Left forelimb (tissue), 1 donor: ENCODE measurements around the gene SMIM21.

Experiments used
- DNase-seq: peaks from one replicate; pipeline ENCODE4 v3.0.0-alpha.2; 2018; ENCODE audit warnings: low spot score

The SMIM21 gene

DNA sequence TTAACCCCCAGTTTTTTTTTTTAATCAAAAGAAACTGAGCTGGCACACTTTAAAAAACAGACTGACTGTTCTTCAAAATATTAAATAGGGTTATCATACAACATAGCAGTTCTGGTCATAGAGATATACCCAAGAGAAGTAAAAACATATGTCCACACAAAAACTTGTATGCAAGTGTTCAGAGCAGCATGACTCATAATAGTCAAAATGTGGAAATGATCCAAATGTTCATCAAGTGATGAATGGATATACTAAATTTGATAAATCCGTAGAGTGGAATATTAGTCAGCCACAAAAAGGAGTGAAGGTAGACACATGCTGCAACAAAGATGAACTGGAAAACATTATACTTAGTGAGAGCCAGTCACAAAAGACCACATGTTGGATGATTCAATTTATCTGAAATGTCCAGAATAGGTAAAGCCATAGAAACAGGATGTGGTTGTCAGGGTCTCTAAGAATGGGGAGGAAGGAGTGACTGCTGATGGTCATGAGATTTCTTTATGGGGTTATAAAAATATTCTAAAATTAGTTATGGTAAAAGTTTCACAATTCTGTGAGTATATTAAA, 5.1 kb downstream of the SMIM21 start:
- DNase-seq = no peak

DNA sequence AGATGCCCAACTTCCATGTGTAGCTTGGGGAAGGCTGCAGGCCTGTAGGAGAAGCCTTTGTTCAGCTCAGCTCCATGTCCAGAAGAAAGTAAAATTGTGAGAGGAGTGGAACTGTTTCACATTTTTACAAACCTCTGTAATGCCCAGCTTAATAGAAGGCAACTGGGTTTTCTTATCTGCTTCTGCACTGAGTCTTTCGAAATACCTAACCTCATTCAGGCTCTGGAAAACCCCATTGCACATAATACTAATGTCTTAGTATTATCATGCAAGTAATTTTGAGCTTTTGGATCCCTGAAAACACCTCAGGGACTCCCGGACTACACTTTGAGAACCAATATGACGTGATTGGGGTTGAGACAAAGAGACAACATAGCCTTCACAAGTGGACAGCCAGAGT, 5.8 kb downstream of the SMIM21 start:
- DNase-seq = no peak

DNA sequence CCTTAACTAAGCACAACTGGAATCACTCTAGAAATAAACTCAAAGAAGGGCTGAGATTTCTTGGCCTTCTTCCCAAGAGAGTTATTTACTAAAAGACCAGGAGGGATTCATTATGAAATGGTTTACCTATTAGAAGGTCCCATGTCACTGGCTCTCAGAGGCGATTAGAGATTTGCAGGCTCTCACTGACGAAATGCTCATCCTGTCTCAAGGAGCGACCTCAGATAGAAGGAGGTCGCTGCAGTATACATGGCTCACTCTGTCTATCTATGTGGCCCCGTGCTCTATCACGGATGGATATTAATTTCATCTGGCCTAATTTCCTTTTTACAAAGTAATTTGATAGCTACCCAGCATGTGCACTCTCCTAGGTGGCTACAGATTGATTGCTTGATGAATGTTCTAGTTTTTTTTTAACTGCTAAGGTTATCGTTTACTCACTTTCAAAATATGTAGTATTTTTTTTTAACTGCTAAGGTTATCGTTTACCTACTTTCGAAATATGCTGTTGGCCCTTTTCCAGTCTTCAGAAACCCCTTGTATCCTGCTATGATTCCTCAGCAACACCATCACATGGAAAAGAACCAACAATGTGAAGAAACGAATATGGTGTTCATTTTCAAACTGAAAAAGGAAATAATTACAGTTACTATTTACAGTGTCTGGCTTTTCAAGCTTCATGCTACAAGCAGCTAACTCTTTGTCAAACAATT, 9.1 kb downstream of the SMIM21 start:
- no peak for DNase-seq

DNA sequence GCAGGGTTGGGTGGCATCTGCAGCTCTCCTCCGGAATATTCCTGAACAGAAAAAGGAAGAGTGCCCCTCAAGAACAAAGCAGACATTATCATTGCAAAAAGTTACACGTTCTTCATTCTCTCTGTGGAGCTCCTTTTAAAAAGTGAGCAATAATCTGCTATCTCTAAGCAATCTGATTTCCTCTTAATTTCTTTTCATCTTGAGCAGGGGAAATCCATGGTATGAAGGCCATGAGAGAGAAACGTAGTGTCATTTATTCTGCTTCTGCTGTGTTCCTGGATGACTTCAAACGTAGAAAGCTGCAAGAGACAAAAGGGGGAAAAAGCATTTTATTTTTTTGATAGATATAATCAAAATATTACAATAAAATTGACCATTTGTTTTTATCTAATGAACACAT, 16.9 kb downstream of the SMIM21 start:
- no peak for DNase-seq

DNA sequence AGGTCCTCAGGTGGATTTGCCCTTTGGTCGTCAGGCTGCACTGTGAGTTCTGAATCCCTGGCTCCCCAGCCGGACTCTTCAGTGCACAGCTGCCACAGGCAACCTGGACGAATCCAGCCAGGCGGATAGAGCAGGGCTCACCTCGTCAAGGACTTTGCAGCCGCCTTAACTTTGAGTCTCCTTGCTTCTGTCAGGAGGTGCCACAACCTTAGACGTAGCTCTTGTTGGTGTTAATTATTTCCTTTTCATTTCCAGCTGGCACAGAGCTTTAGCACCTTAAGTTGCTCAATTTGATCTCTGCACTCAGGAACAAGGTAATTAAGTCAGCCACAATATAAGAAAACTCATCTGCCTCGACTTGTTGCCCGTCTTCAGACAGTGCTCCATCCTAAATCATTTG, 17.7 kb downstream of the SMIM21 start:
- no peak for DNase-seq

DNA sequence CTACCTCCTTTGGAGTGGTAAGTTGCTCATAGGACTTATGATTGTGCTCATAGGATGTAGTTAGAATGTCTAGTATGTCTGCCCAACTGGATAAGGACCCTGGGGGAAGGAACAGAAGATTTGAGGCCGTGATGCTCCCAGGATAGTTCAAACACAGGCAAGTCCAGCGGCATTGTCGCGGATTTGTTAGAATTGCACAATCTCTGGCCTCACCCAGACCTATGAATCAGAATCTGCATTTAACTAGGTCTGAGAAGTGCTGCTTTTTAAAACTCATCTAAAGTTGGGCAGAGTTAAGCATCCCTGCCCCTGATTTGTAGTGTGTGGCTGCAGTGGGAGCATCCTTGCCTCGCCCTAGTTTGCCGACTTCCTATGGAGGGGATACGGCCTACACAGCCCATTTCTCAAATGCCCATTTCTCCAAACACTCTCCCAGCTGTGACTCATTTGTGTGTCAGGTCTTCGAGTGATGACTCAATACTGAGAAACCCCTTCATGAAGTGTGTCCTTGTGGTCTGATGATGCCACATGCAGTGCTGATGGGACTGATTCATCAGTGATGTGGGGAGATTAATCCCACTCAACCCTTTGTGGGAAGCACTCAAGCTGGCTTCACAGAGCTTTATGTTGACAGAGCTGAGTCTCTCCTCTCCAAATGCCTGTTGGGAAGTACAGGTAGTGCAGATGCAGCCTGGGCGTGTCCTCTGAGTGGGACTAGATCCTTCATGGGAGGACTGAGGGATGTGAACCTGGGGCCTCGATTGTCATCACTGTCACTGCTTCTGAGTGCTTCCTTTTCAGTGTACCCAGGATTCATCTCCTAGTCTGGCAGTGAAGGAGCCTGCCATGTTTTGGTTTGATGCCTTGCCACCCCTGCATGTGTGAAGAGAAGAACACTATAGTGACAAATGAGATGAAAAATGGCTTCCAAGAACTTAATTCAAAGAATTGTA, 18.7 kb downstream of the SMIM21 start:
- DNase-seq = no peak

DNA sequence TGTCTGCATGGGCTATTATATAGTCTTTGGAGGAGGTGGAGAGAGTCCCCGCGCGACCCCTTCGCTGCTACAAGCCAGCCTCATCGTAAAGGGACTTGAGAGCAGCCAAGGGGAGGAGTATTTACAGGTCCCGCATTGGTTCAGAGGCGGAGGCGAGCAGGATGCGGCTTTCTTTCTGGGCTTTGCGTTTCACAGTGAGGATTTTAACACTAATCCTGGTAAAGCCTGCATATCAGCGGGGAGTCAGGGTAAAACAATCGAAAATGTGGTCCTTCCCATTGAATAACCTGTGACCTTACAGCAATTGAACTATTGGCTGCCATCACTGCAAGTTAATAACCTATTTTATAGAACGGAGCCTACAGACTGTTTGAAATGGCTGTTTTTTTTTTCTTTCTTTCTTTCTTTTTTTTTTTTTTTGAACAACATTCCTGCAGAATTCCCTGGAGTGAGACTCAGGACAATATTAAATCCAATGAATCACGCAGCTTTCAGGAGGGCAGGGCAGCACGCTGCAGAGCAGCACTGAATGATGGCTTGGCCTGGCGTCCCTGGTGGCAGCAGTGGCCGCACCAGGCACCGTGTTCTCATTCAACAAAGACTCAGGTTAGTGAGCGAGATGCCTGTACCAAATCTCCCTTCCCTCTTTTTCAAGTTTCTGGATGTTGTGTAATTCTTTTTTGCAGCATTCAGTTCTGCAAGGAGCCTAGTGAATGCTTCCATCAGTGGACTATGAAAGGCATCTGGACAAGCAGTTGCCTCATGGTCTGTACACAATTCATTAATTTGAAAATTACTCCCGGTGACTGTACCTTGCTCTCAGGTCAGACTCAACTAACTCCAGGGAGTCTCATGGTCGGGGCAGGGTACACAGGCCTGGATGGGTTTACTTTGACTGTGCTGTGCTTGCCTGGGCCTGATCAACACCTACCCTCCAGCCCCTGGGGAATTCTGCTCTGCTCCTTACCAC, 19.8 kb downstream of the SMIM21 start:
- DNase-seq = no peak

DNA sequence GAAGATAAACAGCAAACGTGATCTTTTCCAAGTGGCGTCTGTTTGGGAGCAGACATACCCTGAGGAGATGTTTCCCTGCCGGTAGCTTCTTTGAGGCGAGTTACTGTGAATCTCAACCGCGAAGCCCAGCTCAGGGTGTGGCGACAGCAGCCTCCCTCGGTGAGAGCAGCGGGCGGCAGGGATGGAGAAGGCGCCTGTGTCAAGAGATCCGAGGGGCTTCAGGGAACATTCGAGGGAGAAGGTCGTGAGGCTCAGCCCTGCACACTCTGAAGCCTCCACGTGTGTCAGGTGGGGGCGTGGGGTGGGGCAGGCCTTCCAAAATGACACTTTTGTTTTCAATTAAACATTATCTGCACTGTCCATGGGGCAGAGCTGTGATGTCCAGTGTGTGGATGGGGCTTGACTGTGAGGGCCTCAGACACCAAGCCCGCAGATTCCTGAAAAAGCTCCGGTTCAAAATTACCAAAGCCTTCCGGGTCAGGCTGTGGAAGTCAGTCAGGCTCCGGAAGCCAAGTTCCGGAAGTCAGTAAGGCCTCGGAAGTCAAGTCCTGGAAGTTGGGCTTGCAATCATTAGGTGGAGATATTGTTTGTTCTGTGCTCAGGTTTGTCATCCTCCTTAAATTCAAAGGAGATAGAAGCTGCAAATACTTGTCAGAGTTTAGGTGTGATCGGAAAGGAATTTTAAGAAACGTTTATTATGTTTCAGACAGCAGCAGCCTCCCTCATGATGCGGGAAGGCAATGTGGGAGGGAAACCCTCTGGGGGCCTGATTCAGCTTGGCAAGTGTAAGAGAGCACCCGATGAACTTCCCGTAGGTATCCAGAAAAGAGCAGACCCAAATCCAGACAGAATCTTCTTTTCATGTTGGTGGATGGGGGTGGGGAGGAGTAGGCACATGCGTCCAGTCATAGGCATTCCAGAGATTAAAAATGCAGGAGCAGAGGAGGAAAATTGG, 20.7 kb downstream of the SMIM21 start:
- DNase-seq = no peak

DNA sequence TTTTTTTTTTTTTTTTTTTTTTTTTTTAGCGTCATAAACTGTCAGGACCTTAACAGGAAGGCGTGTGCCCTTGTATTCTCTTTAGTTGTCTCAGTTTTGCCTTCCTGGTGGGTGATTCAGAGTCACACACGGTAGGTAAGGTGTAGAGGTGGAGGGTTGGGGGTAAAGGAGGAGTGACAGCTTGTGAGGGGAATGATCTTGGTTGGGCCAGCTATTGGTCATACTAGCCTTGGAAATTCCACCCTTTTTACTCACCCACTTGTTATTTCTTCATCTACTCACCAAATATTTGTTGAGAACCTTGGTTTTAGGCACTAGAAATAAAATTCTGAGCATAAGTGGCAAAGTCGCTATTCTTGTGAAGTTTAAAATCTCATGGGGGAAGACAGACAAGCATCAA, 22.2 kb downstream of the SMIM21 start:
- no peak for DNase-seq

DNA sequence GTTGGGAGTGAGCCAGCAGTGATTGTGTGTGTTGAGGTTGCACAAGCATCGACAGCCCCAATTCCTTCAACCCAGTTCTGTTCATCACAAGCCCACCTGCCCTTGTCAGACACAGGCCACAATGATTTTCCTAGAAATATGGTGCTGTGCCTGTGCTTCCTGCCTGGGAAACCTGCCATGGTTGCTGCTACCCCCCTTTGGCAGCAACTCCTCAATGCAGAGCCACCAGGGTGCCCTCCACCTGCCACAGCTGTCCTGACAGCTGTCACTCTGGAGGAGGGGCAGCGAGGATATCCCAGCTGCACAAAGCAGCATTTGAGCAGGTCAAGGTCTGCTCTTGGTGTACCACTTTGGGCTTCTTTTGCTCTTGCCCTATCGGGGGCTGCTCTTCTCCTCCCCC, 27.1 kb downstream of the SMIM21 start:
- DNase-seq = no peak

DNA sequence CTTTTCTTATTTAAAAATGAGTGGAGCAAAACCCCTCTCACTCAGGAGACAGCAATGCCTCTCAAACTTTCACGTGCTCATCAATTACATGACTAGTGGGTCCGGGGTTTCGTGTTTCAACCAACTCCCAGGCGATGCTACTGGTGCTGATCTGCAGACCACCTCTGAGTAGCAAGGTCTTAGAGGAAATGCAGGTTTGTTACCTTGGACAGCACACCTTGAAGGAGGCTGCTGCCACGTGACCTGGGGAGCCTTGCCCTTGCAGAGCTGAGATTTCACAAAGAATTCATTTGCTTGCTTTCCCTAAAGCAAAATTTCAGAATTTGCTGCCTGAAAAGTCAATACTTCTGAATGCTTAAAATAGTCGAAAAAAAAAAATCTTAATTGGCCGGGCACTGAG, 32.4 kb downstream of the SMIM21 start:
- DNase-seq = no peak

DNA sequence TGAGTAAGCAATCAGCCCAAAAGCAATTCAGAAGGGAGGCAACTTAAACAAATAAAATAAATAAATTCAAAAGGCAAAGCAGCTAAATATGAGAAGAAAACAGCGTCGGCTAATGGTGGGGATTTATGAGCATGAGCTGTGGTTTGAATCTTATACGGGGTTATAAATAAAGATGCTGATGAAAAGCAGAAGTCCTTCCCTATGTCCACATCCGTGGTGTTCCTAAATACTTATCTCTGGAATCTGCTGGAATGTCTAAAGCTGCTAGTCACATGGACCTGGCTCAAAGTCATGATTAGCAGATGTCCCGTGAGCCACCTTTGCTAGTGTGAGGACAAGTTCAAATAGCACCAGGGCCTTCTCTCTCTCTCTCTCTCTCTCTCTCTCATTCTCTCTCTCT, 33.8 kb downstream of the SMIM21 start:
- DNase-seq = no peak

DNA sequence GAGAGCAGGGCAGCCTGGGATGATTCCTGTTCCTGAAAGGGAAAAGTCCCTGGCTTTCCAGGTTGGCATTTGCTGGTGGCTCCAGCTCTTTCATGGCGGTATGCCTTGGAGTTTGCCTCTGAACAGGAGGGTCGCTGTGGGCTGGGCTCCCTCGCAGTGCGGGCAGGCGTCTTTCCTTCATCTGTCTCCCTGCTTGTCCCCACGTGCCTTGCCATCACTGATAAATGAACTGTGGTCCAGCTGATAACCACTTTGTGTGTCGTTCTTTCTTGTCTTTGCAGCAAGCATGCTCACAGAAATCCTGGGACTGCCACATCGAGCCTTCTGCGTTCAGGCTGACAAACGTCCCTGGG, 35.3 kb downstream of the SMIM21 start:
- no peak for DNase-seq

DNA sequence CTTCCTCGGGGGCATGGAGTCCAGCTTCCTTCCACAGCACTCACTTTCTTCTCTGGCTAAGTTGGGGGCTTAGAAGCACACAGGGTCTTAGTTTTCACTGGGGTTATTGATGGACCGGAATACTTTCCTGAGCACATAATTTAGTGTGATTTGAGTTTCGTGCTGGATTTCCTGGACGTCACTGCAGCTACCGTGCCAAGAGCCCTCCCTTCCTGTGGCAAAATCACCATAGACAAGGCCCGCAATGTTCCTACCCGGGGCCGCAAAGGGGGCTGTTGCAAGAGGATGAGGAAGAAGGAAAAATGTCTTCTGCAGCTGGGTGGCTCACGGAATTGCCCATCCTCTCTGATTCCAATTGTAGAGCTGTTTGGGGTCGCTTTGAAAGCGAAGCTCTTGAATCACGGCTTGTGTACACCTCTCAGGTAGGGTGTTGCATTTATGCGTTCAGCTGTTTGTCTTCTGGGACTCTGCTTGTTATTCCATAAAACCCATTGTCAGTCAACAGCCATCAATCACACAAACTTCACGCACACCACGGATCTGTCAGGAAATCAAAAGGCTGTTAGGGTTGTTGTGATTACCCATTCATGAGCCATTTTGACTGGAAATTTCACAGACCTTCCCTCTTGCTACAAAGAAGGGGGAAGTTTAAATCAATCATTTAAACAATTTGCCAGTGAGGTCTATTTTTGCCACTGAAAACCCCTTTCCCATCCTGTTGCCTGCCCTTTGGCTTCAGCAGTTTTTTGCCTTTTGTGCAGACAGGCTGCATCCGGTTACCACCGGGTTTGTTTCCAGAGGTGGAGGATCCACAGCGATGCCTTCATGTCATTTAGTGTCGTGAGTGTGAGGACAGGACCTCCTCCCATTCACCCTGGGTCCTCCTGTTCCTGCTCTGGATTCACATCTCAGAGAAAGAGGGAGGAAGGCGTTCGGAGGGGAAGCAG, 36.0 kb downstream of the SMIM21 start:
- no peak for DNase-seq

DNA sequence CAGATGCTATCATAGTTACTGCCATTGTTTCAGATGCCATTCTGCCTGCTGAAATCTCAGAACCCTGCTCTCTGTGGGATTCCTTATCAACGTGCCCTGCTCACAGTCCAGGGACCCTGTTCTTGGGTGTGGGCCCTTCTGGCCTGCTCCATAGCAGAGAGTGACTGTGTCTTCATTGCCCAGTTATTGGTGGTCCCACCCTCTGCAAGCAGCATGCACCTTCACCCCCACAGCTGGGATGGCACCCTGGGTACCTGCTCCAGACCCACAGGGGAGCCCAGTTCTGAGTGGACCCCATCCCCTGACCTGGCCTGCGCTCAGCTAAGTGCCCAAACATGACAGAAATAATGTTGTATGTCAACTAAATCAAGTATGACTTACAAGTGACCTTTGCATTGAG, 36.6 kb downstream of the SMIM21 start:
- DNase-seq = no peak

DNA sequence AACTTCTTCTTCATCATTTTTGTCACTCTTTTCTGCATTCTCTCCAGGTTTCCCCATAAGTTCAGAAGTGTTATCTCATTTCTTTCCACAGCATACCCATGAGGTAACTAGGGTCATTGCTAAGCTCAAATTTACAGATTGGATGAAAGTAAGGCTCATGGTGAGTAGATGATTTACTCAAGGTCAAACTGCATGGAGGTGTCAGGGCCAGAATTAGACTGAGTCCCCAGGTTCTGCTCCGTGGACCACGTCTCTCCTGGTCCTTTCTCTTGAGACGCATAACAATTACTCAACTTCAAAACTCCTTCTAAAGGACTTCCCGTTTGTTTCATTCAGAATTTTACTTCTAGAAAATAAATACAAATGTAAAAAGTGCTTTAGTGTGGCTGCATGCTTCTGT, 43.4 kb downstream of the SMIM21 start:
- DNase-seq = no peak

DNA sequence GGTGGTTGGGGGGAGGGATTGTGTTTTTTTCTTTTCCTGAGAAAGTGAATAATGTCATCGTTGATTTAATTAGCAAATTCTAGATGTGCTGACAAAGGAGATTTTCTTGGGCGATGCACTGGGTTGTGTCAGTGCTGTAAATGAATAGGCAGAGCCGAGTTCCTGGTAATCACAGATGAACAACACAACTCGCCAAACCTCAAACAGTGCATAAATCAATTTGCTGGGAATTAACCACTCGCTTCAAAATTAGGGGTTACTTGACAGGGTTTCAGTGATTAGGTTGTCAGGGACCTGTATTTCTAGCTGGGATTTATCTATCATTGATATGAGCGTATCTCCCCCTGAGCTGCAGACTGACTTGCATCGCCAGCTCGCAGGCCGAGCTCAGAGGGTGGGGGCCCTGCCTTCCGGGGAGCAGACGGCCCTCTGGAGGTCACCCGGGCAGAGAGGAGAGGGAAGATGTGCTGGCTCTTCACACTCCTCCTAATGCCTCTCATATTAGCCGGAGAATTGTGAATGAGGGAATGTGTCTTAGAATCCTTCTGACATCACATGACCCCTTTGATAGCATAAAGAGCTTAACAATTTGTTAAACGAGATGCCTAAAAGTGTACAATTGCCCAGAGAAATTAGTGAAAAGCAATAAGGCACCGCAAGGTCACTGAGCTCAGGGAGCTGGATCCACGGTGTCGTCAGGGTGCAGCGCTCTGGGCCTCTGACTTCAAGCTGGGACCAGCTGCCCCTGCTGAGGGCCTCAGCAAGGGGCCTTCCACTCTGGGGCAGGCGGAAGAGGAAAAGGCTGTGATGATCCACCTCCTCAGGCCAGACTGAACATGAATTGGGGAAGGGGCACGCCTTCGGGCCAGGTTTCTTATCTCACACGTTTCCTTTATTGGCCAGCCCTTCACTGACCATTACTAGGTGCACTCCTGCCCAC, 48.9 kb downstream of the SMIM21 start:
- no peak for DNase-seq

DNA sequence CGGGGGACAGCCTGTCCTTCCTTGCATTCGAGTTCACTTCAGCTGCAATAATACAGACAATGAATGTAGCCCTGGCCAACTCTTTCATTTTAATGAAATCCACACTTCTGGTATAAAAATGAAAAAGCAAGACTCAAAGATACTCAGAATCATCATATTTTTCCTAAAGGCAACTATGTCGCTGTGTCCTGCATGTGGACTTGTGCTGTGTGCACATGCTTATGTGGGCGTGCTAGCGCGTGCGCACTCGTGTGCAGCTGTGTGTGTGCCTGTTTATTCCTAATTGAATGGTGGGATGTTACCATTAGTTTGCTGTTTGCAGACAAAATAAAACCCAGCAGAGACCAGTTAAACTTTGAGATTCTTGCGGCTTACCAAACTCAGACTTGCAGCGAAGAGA, 49.6 kb downstream of the SMIM21 start:
- DNase-seq = no peak

DNA sequence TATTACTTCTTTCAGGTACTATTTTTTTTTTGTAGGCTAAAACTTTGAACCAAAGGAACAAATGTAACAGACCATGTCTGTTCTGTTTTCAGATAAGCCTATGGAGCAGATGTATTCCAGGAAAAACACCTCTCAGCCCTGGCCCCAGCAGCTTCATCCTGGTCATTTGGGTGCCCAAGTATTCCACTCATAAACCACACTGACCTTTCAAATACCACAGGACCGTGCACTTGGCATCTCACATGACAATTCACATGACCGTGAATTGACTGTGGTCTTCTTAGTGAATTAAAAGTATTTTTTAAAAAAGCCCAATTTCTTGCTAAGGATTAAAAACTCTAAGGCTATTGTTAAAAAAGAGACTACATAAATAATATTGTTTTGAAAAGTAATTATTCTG, 50.2 kb downstream of the SMIM21 start:
- DNase-seq = no peak
